GM12864 (cell line): ENCODE data around the gene FNBP1L.

Source experiments
- DNase-seq: peaks from one replicate; pipeline ENCODE4 v3.0.0-alpha.2; 2011; ENCODE audit warnings: low read depth
- H3K4me3 ChIP-seq: 2 replicates; pipeline ENCODE4 v1.5.1; 2011; ENCODE audit warnings: mild to moderate bottlenecking, low read depth, low read length, control low read depth
- CTCF ChIP-seq: IDR thresholded peaks from 2 replicates; pipeline ENCODE4 v1.5.1; 2011; ENCODE audit warnings: low read depth, mild to moderate bottlenecking, moderate library complexity, low read length, control low read depth, inconsistent platforms; ENCODE audit errors: missing control alignments

The FNBP1L gene

GRCh38 chr1:93447481-93448291, at the start of gene FNBP1L:
Gene FNBP1L (plus strand): TSS chr1:93448118. CDS start chr1:93448282, 164 bp downstream.
- no peak for TF ChIP-seq CTCF

GRCh38 chr1:93399781-93400180, 48.1 kb upstream of the FNBP1L start:
- no peak for DNase-seq

More at GRCh38 chr1:93447481-93448291, at the start of gene FNBP1L:
- DNase-seq: no peak
- peak within 1 kb of the TSS; percentile 47 for H3K4me3 ChIP-seq

DNA sequence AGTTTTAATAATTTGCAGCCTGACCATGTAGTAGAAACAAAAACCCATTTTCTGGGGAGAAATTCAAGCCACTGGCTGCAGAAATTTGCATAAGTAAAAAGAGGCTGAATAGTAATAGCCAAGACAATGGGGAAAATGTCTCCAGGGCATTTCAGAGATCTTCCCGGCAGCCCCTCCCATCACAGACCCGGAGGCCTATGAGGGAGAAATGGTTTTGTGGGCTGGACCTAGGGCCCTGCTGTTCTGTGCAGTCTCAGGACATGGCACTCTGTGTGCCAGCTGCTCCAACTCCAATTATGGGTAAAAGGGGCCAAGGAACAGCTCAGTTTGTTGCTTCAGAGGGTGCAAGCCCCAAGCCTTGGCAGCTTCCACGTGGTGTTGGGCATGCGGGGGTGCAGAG, 39.7 kb upstream of the FNBP1L start:
- H3K4me3 ChIP-seq: no peak overlapping the region
- DNase-seq: no peak
- no peak for TF ChIP-seq CTCF

More at GRCh38 chr1:93399781-93400180, 48.1 kb upstream of the FNBP1L start:
- TF ChIP-seq CTCF: no peak
- no peak overlapping the region for H3K4me3 ChIP-seq

GRCh38 chr1:93411000-93411399, 36.9 kb upstream of the FNBP1L start:
- TF ChIP-seq CTCF: no peak
- DNase-seq: no peak
- no peak overlapping the region for H3K4me3 ChIP-seq

DNA sequence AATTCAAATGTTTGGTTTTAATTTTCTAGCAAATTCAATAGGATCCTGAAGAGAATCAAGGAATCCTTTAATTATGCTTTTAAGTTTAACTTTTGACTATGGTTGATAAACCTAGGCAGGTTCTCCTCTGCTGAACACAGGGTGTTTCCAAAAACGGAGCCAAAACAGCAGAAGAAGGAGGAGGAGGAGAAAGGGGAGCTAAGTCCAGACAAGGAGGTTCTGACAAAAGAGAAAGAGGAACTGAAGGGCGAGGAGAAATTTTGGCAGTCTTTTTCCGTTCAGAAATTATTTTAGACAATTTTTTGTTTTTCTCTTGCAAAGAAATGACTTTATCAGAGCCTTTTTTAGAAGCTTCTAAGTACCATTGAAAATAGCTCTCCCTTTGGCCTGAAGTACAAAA, 33.2 kb upstream of the FNBP1L start:
- no peak for DNase-seq
- TF ChIP-seq CTCF: no peak
- no peak overlapping the region for H3K4me3 ChIP-seq

DNA sequence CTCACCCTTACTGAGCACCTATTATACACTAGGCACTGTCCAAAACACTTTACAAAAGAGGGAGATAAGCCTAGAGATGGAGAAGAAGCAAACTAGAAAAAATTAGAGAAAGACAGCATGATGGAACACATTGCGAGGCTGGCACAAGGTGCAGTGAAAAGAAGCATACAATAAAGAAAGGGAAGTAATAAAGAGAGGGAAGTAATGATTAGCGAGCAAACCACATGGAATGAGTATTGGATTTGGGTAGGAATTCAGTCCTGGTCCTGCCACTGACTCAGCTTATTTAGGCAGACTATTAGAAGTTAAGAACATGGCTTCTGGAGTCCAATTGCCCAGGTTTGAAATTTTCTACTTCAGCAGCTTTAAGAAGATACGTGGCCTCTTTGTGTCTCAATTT, 32.6 kb upstream of the FNBP1L start:
- TF ChIP-seq CTCF: no peak
- DNase-seq: no peak
- H3K4me3 ChIP-seq: no peak overlapping the region

- DNase-seq: no peak
- H3K4me3 ChIP-seq: no peak overlapping the region
- TF ChIP-seq CTCF: no peak
Observed at GRCh38 chr1:93416183-93416582, 31.7 kb upstream of the FNBP1L start.
